Neural cell (in vitro differentiated cells): ENCODE results near the gene HSPB1.
"Not testable (repeated sequence)": the region's sequence is repeated elsewhere in the genome, so short reads cannot be mapped to it uniquely, and the experiment has no call there.

Source experiments
- CTCF ChIP-seq: fragments of 450-650 bp; IDR thresholded peaks from 2 replicates; pipeline ENCODE4 v1.5.1; 2014; ENCODE audit warnings: antibody characterized with exemption, mild to moderate bottlenecking, moderate library complexity; ENCODE audit not compliant: poor library complexity, severe bottlenecking
- EP300 ChIP-seq: fragments of 450-650 bp; conservative IDR thresholded peaks from 2 replicates; pipeline ENCODE4 v1.6.1; 2014; ENCODE audit warnings: antibody characterized with exemption, mild to moderate bottlenecking, moderate library complexity; ENCODE audit not compliant: poor library complexity, severe bottlenecking
- EZH2 ChIP-seq: fragments of 200-600, 300-800 bp; shearing (Covaris generic), sonication (generic); IDR thresholded peaks from 2 replicates; pipeline ENCODE4 v1.6.1; 2014; ENCODE audit warnings: antibody characterized with exemption, low read length, borderline replicate concordance, mild to moderate bottlenecking; ENCODE audit not compliant: insufficient read depth, poor library complexity, severe bottlenecking
- MXI1 ChIP-seq: fragments of 450-650 bp; conservative IDR thresholded peaks from 2 replicates; pipeline ENCODE4 v1.6.1; 2014; ENCODE audit warnings: antibody characterized with exemption, mild to moderate bottlenecking; ENCODE audit not compliant: poor library complexity, severe bottlenecking
- POLR2AphosphoS5 ChIP-seq: IDR thresholded peaks from 2 replicates; pipeline ENCODE4 v1.6.1; 2012
- RAD21 ChIP-seq: fragments of 450-650 bp; conservative IDR thresholded peaks from 2 replicates; pipeline ENCODE4 v1.6.1; 2014; ENCODE audit warnings: antibody characterized with exemption, mild to moderate bottlenecking, moderate library complexity
- REST ChIP-seq: IDR thresholded peaks from 2 replicates; pipeline ENCODE4 v1.6.1; 2012; ENCODE audit warnings: borderline replicate concordance
- SMC3 ChIP-seq: fragments of 450-650 bp; conservative IDR thresholded peaks from 2 replicates; pipeline ENCODE4 v1.6.1; 2014; ENCODE audit warnings: antibody characterized with exemption, mild to moderate bottlenecking, moderate library complexity; ENCODE audit not compliant: poor library complexity
- TAF1 ChIP-seq: IDR thresholded peaks from 2 replicates; pipeline ENCODE4 v1.6.1; 2012; ENCODE audit warnings: low read depth

- TF ChIP-seq EP300, CTCF, REST, MXI1, SMC3, TAF1, POLR2AphosphoS5, RAD21, EZH2: not testable (repeated sequence)
Measured at GRCh38 chr7:76308874-76309273, 6.4 kb downstream of the HSPB1 start.
